GM19452 (cell line): ENCODE data around the gene PCDHGB1.
"Not testable (repeated sequence)": the region's sequence is repeated elsewhere in the genome, so short reads cannot be mapped to it uniquely, and the experiment has no call there.

Experiments used
- ATAC-seq: cut with Tn5 transposase; IDR thresholded peaks from one replicate; pipeline ENCODE4 v1.9.1; 2021; ENCODE audit not compliant: unreplicated experiment

PCDHGB1 gene

DNA sequence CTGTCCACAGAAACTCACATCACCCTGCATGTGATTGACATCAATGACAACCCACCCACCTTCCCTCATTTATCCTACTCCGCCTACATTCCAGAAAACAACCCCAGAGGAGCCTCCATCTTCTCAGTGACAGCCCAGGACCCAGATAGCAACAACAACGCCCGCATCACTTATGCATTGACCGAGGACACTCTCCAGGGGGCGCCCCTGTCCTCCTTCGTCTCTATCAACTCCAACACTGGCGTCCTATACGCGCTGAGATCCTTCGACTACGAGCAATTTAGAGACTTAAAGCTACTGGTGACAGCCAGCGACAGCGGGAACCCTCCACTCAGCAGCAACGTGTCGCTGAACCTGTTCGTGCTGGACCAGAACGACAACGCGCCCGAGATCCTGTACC is 4.6 kb upstream of the PCDHGB1 start:
- no peak for ATAC-seq

DNA sequence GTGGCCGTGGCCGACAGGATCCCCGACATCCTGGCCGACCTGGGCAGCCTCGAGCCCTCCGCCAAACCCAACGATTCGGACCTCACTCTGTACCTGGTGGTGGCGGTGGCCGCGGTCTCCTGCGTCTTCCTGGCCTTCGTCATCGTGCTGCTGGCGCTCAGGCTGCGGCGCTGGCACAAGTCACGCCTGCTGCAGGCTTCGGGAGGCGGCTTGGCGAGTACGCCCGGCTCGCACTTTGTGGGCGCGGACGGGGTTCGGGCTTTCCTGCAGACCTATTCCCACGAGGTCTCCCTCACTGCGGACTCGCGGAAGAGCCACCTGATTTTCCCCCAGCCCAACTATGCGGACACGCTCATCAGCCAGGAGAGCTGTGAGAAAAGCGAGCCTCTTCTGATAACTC is 3.9 kb upstream of the PCDHGB1 start:
- ATAC-seq, result not testable (repeated sequence)

DNA sequence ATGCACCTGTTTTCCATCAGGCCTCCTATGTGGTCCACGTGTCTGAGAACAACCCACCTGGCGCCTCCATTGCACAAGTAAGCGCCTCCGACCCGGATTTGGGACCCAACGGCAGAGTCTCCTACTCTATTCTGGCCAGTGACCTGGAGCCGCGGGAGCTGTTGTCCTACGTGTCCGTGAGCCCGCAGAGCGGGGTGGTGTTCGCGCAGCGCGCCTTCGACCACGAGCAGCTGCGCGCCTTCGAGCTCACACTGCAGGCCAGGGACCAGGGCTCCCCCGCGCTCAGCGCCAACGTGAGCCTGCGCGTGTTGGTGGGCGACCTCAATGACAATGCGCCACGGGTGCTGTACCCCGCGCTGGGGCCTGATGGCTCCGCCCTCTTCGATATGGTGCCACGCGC is 1.7 kb downstream of the PCDHGB1 start:
- no peak for ATAC-seq

DNA sequence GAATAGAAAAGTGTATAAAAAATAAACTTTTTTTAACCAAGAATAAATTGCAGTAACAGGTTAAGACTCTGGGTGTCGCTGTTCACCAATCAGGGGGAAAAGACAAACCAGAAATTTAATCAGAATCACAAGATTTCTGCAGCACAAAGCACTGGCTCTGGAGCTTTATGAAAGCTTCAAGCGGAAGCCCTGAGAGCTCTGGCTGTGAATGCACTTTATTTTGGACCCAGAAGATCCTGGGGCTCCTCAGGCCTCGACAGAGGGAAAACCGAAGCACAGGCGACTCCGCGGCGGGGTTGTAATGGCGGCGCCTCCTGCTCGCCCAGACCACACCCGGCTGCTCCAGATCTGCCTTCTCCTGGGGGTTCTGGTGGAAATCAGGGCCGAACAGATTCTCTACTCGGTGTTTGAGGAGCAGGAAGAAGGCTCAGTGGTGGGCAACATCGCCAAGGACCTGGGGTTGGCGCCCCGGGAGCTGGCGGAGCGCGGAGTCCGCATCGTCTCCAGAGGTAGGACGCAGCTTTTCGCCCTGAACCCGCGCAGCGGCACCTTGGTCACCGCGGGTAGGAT is 5.1 kb downstream of the PCDHGB1 start, which contains the start of gene PCDHGA4:
Gene PCDHGA4, plus strand, starts transcription at position 122 of the 570 bp plus-strand sequence. Its CDS starts 87 bp downstream, at position 209.
- no peak for ATAC-seq

DNA sequence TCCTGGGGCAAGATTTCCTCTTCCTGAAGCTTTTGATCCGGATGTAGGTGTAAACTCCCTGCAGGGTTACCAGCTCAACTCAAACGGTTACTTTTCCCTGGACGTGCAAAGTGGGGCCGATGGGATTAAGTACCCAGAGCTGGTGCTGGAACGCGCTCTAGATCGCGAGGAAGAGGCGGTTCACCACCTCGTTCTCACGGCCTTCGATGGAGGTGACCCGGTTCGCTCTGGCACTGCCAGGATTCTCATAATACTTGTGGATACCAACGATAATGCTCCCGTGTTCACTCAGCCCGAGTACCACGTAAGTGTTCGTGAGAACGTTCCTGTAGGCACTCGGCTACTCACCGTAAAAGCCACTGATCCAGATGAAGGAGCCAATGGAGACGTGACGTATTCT is 5.7 kb downstream of the PCDHGB1 start:
- ATAC-seq, result no peak

DNA sequence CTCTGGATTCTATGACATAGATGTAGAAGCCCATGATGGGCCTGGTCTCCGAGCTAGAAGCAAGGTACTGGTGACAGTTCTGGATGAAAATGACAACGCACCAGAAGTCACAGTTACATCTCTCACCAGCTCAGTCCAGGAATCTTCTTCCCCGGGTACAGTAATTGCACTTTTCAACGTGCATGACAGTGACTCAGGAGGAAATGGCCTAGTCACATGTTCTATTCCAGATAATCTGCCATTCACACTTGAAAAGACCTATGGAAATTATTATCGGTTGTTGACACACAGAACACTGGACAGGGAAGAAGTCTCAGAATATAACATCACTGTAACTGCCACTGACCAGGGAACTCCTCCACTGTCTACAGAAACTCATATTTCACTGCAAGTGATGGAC is 6.2 kb downstream of the PCDHGB1 start:
- no peak for ATAC-seq

DNA sequence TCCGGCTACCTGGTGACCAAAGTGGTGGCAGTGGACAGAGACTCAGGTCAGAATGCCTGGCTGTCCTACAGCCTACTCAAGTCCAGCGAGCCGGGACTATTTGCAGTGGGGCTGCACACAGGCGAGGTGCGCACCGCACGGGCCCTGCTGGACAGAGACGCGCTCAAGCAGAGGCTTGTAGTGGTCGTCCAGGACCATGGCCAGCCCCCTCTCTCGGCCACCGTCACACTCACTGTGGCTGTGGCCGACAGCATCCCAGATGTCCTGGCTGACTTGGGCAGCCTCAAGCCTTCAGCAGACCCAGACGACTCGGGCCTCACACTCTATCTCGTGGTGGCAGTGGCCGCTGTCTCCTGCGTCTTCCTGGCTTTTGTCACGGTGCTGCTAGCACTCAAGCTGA is 7.1 kb downstream of the PCDHGB1 start:
- no peak for ATAC-seq

DNA sequence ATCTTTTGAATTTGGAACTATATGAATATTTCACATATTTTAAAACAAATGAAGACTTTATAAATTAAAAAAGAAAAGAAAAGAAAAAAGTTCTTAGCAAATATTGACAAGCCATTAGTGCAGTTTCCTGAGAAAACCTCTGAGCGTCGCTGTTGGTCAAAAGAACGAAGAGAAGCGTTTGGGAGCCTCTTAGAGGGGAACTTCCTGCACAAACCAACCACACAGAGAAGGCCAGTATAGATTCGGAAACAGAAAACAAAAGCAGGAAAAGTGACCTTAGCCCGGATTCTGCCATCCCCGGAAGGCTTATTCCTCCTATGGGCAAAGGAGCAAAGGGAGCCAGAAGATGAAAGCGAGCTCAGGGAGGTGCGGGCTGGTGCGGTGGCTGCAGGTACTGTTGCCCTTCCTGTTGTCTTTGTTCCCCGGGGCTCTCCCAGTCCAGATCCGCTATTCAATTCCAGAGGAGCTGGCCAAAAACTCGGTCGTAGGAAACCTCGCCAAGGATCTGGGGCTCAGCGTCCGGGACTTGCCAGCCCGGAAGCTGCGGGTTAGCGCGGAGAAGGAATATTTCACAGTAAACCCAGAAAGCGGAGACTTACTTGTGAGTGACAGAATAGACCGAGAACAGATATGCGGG is 10.0 kb downstream of the PCDHGB1 start, which contains the start of gene PCDHGB2:
Gene PCDHGB2, plus strand, starts transcription at position 205 of the 637 bp plus-strand sequence. Its CDS starts 142 bp downstream, at position 347.
- peak; percentile 70 for ATAC-seq

DNA sequence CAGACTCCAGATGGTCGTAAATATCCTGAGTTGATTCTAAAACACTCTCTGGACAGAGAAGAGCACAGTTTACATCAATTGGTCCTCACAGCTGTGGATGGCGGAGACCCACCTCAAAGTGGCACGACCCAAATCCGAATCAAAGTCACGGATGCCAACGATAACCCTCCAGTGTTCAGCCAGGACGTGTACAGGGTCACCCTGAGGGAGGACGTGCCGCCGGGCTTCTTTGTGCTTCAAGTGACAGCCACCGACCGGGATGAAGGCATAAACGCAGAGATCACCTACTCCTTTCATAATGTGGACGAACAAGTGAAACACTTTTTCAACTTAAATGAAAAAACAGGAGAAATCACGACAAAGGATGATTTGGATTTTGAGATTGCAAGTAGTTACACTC is 10.8 kb downstream of the PCDHGB1 start:
- no peak for ATAC-seq

DNA sequence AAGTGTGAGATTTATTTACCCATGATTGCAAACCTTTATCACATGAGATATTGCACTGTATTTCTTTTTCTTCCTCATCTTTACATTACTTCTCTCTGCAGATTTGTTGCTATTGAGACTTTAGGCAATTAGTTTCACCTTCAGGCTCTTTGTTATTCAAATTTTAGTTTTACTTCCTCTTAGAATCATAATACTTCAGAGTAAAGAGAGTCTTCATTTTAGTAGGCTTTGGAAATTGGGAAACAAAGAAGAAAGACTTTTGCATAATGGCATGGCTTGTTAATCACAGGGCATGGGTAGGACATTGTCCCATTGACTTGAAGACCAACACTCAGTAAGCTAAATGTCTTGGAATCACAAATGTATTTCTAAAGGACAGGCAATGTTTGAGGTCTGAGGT is 12.8 kb downstream of the PCDHGB1 start:
- no peak for ATAC-seq

DNA sequence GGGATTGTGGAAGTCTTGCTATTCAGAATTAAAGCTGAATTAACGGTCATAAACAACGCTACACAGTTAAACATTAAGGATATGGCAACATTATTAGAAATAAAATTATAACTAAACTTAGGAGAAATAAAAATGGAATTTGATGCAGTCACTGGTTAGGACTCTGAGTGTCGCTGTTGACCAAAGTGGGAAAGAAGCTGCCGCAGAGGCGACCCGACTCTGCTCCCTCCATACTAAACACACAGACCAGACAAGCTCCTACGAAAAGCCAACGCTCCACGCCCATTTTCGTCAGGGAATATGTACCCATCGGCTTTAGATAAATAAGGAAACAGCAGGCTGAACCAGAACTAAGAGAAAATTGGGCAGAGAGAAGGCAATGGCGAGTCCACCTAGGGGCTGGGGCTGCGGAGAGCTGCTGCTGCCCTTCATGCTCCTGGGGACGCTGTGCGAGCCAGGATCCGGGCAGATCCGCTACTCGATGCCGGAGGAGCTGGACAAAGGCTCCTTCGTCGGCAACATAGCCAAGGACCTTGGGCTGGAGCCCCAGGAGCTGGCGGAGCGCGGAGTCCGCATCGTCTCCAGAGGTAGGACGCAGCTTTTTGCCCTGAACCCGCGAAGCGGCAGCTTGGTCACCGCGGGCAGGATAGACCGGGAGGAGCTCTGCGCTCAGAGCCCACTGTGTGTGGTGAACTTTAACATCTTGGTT is 14.2 kb downstream of the PCDHGB1 start, which contains the start of gene PCDHGA5:
Gene PCDHGA5, plus strand, starts transcription at position 211 of the 709 bp plus-strand sequence. Its CDS starts 169 bp downstream, at position 380.
- no peak for ATAC-seq

DNA sequence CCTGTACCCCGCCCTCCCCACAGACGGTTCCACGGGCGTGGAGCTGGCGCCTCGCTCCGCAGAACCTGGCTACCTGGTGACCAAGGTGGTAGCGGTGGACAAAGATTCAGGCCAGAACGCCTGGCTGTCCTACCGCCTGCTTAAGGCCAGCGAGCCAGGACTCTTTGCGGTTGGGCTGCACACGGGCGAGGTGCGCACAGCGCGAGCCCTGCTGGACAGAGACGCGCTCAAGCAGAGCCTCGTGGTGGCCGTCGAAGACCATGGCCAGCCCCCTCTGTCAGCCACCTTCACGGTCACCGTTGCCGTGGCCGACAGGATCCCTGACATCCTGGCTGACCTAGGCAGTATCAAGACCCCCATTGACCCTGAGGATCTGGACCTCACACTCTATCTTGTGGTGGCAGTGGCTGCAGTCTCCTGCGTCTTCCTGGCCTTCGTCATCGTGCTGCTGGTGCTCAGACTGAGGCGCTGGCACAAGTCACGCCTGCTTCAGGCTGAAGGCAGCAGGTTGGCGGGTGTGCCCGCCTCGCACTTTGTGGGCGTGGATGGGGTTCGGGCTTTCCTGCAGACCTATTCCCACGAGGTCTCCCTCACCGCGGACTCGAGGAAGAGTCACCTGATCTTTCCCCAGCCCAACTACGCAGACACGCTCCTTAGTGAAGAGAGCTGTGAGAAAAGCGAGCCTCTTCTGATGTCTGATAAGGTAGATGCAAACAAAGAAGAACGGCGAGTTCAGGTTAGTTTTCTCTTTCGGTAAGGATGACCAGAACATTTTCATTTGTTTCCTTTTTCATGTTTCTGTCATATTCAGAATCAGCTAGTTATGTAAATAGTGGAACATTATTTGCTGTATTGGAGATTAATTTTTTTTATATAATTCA is 16.4 kb downstream of the PCDHGB1 start:
- ATAC-seq, result no peak

DNA sequence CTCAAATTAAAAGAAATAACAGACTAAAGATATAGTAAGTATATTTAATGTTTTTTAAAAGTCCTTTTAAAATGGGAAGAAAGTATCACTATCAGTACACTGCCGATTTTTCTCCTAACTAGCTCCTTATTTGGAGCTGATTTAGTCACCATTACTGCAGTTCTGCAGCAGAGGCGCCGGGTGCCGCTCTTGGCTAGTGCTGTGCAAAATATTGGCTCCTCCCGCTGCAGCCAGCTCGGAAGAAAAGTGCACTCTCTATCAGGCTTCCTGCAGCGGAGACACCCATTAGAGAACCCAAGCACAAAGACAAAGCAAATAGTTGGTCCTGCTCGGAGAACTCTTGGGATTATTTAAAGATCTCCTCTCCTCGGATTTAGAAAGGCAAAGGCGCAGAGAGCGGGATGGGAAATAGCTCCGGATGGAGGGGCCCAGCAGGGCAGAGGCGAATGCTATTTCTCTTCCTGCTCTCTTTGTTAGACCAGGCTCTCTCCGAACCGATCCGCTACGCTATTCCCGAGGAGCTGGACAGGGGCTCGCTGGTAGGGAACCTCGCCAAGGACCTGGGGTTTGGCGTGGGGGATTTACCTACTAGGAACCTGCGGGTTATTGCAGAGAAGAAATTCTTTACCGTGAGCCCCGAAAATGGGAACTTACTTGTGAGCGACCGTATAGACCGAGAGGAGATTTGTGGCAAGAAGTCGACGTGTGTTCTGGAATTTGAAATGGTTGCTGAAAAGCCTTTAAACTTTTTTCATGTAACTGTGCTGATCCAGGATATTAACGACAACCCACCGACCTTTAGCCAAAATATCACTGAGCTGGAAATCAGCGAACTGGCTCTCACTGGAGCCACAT is 20.3 kb downstream of the PCDHGB1 start, which contains the start of gene PCDHGB3:
Gene PCDHGB3, plus strand, starts transcription at position 249 of the 855 bp plus-strand sequence. Its CDS starts 153 bp downstream, at position 402.
- peak; percentile 75 for ATAC-seq

DNA sequence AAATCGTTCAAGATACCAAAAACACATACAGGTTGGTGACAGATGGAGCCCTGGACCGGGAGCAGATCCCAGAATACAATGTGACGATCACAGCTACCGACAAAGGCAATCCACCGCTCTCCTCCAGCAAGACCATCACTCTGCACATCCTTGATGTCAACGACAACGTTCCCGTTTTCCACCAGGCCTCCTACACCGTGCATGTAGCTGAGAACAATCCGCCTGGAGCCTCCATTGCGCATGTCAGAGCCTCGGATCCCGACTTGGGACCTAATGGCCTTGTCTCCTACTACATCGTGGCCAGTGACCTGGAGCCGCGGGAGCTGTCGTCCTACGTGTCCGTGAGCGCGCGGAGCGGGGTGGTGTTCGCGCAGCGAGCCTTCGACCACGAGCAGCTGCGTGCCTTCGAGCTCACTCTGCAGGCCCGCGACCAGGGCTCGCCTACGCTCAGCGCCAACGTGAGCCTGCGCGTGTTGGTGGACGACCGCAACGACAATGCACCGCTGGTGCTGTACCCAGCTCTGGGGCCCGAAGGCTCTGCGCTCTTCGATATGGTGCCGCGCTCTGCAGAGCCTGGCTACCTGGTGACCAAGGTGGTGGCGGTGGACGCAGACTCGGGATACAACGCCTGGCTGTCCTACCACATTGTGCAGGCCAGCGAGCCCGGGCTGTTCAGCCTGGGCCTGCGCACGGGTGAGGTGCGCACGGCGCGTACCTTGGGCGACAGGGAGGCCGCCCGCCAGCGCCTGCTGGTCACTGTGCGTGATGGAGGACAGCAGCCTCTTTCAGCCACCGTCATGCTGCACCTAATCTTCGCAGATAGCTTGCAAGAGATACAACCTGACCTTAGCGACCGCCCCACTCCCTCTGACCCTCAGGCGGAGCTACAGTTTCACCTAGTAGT is 21.9 kb downstream of the PCDHGB1 start:
- no peak for ATAC-seq

DNA sequence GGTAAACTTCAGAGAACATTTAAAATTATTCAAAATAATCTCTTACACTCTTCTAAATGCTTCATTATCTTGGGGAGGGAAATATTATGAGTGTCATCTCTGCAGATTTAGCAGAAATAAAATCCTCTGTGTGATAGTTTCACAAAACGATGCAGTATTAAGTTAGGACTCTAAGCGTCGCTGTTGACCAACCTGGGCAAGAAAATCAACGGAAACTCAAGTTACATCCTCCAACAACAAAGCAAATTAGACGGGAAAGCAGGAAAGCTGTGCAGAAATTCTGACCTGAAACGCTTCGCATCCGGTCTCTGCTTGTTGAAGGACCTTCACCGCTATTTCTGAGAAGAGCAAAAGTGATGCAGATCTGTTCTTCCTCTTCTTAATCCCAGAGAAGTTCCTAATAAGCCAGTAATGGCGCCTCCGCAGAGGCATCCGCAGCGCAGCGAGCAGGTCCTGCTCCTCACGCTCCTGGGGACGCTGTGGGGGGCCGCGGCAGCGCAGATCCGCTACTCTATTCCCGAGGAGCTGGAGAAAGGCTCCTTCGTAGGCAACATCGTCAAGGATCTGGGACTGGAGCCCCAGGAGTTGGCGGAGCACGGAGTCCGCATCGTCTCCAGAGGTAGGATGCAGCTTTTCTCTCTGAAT is 23.9 kb downstream of the PCDHGB1 start, which contains the start of gene PCDHGA6:
Gene PCDHGA6, plus strand, starts transcription at position 219 of the 645 bp plus-strand sequence. Its CDS starts 193 bp downstream, at position 412.
- ATAC-seq, result no peak

DNA sequence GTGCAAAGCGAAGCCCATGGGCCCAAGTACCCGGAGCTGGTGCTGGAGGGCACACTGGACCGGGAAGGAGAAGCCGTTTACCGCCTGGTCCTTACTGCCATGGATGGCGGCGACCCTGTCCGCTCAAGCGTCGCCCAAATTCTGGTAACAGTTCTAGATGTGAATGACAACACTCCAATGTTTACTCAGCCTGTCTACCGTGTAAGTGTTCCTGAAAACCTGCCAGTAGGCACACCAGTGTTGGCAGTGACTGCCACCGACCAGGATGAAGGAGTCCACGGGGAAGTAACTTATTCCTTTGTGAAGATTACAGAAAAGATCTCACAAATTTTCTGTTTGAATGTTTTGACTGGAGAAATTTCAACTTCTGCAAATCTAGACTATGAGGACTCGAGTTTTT is 24.7 kb downstream of the PCDHGB1 start:
- ATAC-seq, result no peak

DNA sequence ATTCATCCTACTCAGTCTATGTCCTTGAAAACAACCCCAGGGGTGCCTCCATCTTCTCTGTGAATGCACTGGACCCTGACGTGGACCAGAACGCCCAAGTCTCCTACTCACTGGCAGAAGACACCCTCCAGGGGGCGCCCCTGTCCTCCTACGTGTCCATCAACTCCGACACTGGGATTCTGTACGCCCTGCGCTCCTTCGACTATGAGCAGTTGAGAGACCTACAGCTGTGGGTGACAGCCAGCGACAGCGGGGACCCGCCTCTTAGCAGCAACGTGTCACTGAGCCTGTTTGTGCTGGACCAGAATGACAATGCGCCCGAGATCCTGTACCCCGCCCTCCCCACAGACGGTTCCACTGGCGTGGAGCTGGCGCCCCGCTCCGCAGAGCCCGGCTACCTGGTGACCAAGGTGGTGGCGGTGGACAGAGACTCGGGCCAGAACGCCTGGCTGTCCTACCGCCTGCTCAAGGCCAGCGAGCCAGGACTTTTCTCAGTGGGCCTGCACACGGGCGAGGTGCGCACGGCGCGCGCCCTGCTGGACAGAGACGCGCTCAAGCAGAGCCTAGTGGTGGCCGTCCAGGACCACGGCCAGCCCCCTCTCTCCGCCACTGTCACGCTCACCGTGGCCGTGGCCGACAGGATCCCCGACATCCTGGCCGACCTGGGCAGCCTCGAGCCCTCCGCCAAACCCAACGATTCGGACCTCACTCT is 25.7 kb downstream of the PCDHGB1 start:
- not testable (repeated sequence) for ATAC-seq
